GM12892 (cell line): ENCODE data around the gene SVIL.
"Not testable (repeated sequence)": the region's sequence is repeated elsewhere in the genome, so short reads cannot be mapped to it uniquely, and the experiment has no call there.

Experiments
- DNase-seq: peaks from one replicate; pipeline ENCODE4 v3.0.0; 2011; ENCODE audit not compliant: insufficient read length
- FAIRE-seq: peaks from 2 replicates; lab custom pipeline; 2011; peaks lifted over from hg19 to GRCh38; lab: Jason Lieb, UNC
- POLR2A ChIP-seq: IDR thresholded peaks from 2 replicates; pipeline ENCODE4 v1.6.1; 2011; ENCODE audit warnings: low read depth, low read length, control low read depth
- POLR2AphosphoS5 ChIP-seq: IDR thresholded peaks from 2 replicates; pipeline ENCODE4 v1.6.1; 2011; ENCODE audit warnings: low read depth, low read length, control low read depth
- TAF1 ChIP-seq: IDR thresholded peaks from 2 replicates; pipeline ENCODE4 v1.6.1; 2011; ENCODE audit warnings: low read depth, mild to moderate bottlenecking, control low read depth, low read length, borderline replicate concordance

The SVIL gene

GRCh38 chr10:29486433-29486832 is 148.3 kb downstream of the SVIL start:
- TF ChIP-seq POLR2AphosphoS5 (no peak), TAF1 (no peak), POLR2A (no peak)
- DNase-seq (no peak), FAIRE-seq (no peak)

- DNase-seq, FAIRE-seq: not testable (repeated sequence)
These were observed 150.1 kb downstream of the SVIL start for GRCh38 chr10:29484677-29485076.

- FAIRE-seq (peak; percentile 92), DNase-seq (no peak)
- TF ChIP-seq POLR2AphosphoS5 (no peak), TAF1 (no peak), POLR2A (no peak)
These were observed 152.0 kb downstream of the SVIL start for GRCh38 chr10:29482591-29483431.

GRCh38 chr10:29481906-29482440 is 152.8 kb downstream of the SVIL start:
- TF ChIP-seq POLR2AphosphoS5 (no peak), TAF1 (no peak), POLR2A (no peak)
- FAIRE-seq: no peak
- DNase-seq: no peak

GRCh38 chr10:29479981-29480954 is 154.5 kb downstream of the SVIL start:
- FAIRE-seq (peak; percentile 60), DNase-seq (no peak)
- no peak for TF ChIP-seq POLR2A
- no peak for TF ChIP-seq POLR2AphosphoS5
- no peak for TF ChIP-seq TAF1

GRCh38 chr10:29479081-29479925 is 155.5 kb downstream of the SVIL start:
- no peak for TF ChIP-seq POLR2A
- TF ChIP-seq TAF1: no peak
- no peak for TF ChIP-seq POLR2AphosphoS5
- FAIRE-seq: no peak
- DNase-seq: no peak

- no peak for DNase-seq
- FAIRE-seq: no peak
- TF ChIP-seq POLR2A: no peak
- TF ChIP-seq POLR2AphosphoS5: no peak
- TF ChIP-seq TAF1: no peak
These were observed 161.2 kb downstream of the SVIL start for GRCh38 chr10:29473406-29474100.

- no peak for DNase-seq
- TF ChIP-seq POLR2AphosphoS5 (no peak), POLR2A (no peak), TAF1 (no peak)
- no peak for FAIRE-seq
These were observed 161.7 kb downstream of the SVIL start for GRCh38 chr10:29473087-29473356.

GRCh38 chr10:29472301-29473086 is 162.3 kb downstream of the SVIL start:
- TF ChIP-seq POLR2A (no peak), TAF1 (no peak), POLR2AphosphoS5 (no peak)
- DNase-seq: no peak
- FAIRE-seq: no peak

- no peak for FAIRE-seq
- TF ChIP-seq POLR2A (no peak), POLR2AphosphoS5 (no peak), TAF1 (no peak)
- DNase-seq: no peak
These were observed 163.3 kb downstream of the SVIL start for GRCh38 chr10:29471544-29471859.
